ENCODE measurements around the gene CACNB4. TPM values are rescaled to one million over a fixed set of nuclear protein-coding genes. Genes with fewer than 3 reads are reported as not detected.
A peak's percentile ranks its signal among the peaks of the same experiment; 100 is the strongest.

Gene CACNB4
- total and polyA plus RNA-seq, 10 of the 15 experiments (the other 5 are each of a cell fraction or from before 2014, with no cell fraction given): 2.0 to 21.6 (median 9.3) TPM

DNA sequence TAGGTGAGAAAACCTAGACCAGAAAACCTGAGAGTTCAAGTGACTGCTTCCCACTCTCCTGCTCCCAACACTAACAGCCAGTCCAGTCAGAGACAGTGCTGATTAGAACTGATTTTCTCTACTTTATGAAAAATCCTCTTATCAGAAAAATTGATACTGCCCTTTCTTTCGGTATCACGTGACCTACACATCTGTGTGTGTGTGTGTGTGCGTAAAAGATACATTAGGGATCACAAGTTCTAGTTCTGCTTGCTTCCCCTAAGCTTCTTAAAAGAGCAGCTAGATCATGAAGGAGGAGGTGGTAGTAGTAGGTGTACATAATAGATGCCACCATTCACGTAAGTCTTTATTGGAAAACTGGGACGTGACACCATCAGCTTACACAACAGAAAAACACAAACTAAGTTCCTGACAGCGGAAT is 272.1 kb downstream of the CACNB4 start (continued):
- TF ChIP-seq SMARCA5 (IDR thresholded peaks at IDR 0.05) (no peak), BHLHE40 (IDR thresholded peaks at IDR 0.05; ENCODE audit: borderline replicate concordance in 1 of 2, low read depth in 2 of 2, low read length in 1 of 2) (peak; percentile 59 to 79), JUND (IDR thresholded peaks at IDR 0.05; ENCODE audit: low read depth, low read length) (no peak), MXI1 (IDR thresholded peaks at IDR 0.05; ENCODE audit: low read depth, low read length) (no peak), TBL1XR1 (IDR thresholded peaks at IDR 0.05; ENCODE audit: low read depth, low read length) (no peak), ESRRA (IDR thresholded peaks at IDR 0.05; ENCODE audit: low read length) (no peak), RAD51 (IDR thresholded peaks at IDR 0.05) (peak; percentile 97), CHD4 (IDR thresholded peaks at IDR 0.05) (no peak), WRNIP1 (IDR thresholded peaks at IDR 0.05; ENCODE audit: borderline replicate concordance, low read depth, low read length) (no peak)
- TF ChIP-seq, protein P1, sequence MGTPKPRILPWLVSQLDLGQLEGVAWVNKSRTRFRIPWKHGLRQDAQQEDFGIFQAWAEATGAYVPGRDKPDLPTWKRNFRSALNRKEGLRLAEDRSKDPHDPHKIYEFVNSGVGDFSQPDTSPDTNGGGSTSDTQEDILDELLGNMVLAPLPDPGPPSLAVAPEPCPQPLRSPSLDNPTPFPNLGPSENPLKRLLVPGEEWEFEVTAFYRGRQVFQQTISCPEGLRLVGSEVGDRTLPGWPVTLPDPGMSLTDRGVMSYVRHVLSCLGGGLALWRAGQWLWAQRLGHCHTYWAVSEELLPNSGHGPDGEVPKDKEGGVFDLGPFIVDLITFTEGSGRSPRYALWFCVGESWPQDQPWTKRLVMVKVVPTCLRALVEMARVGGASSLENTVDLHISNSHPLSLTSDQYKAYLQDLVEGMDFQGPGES (IDR thresholded peaks at IDR 0.05): no peak
- TF ChIP-seq, protein P2, sequence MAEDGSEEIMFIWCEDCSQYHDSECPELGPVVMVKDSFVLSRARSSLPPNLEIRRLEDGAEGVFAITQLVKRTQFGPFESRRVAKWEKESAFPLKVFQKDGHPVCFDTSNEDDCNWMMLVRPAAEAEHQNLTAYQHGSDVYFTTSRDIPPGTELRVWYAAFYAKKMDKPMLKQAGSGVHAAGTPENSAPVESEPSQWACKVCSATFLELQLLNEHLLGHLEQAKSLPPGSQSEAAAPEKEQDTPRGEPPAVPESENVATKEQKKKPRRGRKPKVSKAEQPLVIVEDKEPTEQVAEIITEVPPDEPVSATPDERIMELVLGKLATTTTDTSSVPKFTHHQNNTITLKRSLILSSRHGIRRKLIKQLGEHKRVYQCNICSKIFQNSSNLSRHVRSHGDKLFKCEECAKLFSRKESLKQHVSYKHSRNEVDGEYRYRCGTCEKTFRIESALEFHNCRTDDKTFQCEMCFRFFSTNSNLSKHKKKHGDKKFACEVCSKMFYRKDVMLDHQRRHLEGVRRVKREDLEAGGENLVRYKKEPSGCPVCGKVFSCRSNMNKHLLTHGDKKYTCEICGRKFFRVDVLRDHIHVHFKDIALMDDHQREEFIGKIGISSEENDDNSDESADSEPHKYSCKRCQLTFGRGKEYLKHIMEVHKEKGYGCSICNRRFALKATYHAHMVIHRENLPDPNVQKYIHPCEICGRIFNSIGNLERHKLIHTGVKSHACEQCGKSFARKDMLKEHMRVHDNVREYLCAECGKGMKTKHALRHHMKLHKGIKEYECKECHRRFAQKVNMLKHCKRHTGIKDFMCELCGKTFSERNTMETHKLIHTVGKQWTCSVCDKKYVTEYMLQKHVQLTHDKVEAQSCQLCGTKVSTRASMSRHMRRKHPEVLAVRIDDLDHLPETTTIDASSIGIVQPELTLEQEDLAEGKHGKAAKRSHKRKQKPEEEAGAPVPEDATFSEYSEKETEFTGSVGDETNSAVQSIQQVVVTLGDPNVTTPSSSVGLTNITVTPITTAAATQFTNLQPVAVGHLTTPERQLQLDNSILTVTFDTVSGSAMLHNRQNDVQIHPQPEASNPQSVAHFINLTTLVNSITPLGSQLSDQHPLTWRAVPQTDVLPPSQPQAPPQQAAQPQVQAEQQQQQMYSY (CRISPR knock-in tag; IDR thresholded peaks at IDR 0.05): no peak
- TF ChIP-seq, protein P3, sequence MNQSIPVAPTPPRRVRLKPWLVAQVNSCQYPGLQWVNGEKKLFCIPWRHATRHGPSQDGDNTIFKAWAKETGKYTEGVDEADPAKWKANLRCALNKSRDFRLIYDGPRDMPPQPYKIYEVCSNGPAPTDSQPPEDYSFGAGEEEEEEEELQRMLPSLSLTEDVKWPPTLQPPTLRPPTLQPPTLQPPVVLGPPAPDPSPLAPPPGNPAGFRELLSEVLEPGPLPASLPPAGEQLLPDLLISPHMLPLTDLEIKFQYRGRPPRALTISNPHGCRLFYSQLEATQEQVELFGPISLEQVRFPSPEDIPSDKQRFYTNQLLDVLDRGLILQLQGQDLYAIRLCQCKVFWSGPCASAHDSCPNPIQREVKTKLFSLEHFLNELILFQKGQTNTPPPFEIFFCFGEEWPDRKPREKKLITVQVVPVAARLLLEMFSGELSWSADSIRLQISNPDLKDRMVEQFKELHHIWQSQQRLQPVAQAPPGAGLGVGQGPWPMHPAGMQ (IDR thresholded peaks at IDR 0.05; ENCODE audit: borderline replicate concordance): no peak
